Nephron (organoid): ENCODE results near the gene KIF21A.
"Not testable (repeated sequence)": the region's sequence is repeated elsewhere in the genome, so short reads cannot be mapped to it uniquely, and the experiment has no call there.

Source experiments
- H3K27ac Mint-ChIP-seq, 3 experiments: 2 replicates each; pipeline ENCODE4 v1.8.0; 2020; ENCODE audit warnings: mixed read lengths in 3 of 3, mild to moderate bottlenecking in 2 of 3, moderate library complexity in 1 of 3
- H3K27me3 Mint-ChIP-seq: 2 replicates; pipeline ENCODE4 v1.8.0; 2021; ENCODE audit warnings: low read depth, mild to moderate bottlenecking, moderate library complexity, mixed read lengths
- H3K36me3 Mint-ChIP-seq: 2 replicates; pipeline ENCODE4 v1.8.0; 2020; ENCODE audit warnings: low read depth, mixed read lengths
- H3K4me1 Mint-ChIP-seq: 2 replicates; pipeline ENCODE4 v1.8.0; 2020; ENCODE audit warnings: mixed read lengths
- H3K4me3 Mint-ChIP-seq, 3 experiments: 2 replicates each; pipeline ENCODE4 v1.8.0; 2020; ENCODE audit warnings: mild to moderate bottlenecking in 3 of 3, mixed read lengths in 3 of 3, moderate library complexity in 2 of 3
- H3K9me3 Mint-ChIP-seq: 2 replicates; pipeline ENCODE4 v1.8.0; 2020; ENCODE audit warnings: mixed read lengths
- CTCF ChIP-seq, 3 experiments: fragments of 200-600 bp; sonication (generic); IDR thresholded peaks; one replicate each; pipeline ENCODE4 v1.5.0; 2021; ENCODE audit warnings: antibody characterized with exemption in 3 of 3; ENCODE audit not compliant: unreplicated experiment in 3 of 3

KIF21A gene

GRCh38 chr12:39476121-39476520 lies 33.2 kb upstream of the KIF21A start:
- no peak overlapping the region for H3K4me3 Mint-ChIP-seq
- no peaks in the 10 kb centered on the region for H3K4me1 Mint-ChIP-seq
- H3K36me3 Mint-ChIP-seq, result no peaks in the 10 kb centered on the region
- no peaks in the 10 kb centered on the region for H3K27me3 Mint-ChIP-seq
- no peak overlapping the region for H3K27ac Mint-ChIP-seq
- peaks cover 11% of the 10 kb centered on the region for H3K9me3 Mint-ChIP-seq
- TF ChIP-seq CTCF (IDR thresholded peaks at IDR 0.05; ENCODE audit: unreplicated experiment in 3 of 3), result no peak

GRCh38 chr12:39475136-39475535 lies 32.2 kb upstream of the KIF21A start:
- H3K4me3 Mint-ChIP-seq, H3K27me3 Mint-ChIP-seq, H3K36me3 Mint-ChIP-seq, H3K4me1 Mint-ChIP-seq, H3K27ac Mint-ChIP-seq: not testable (repeated sequence)
- H3K9me3 Mint-ChIP-seq, result peaks cover 11% of the 10 kb centered on the region

- no peak overlapping the region for H3K4me3 Mint-ChIP-seq
- H3K27me3 Mint-ChIP-seq, result no peaks in the 10 kb centered on the region
- TF ChIP-seq CTCF (IDR thresholded peaks at IDR 0.05; ENCODE audit: unreplicated experiment in 3 of 3), result no peak
- peaks cover 13% of the 10 kb centered on the region for H3K9me3 Mint-ChIP-seq
- no peaks in the 10 kb centered on the region for H3K36me3 Mint-ChIP-seq
- H3K27ac Mint-ChIP-seq, result no peak overlapping the region
- H3K4me1 Mint-ChIP-seq, result no peaks in the 10 kb centered on the region
Observed at GRCh38 chr12:39467432-39467870, 24.5 kb upstream of the KIF21A start.

- peaks cover 9% of the 10 kb centered on the region for H3K9me3 Mint-ChIP-seq
- TF ChIP-seq CTCF (IDR thresholded peaks at IDR 0.05; ENCODE audit: unreplicated experiment in 3 of 3), result no peak
- no peaks in the 10 kb centered on the region for H3K4me1 Mint-ChIP-seq
- no peak overlapping the region for H3K4me3 Mint-ChIP-seq
- no peaks in the 10 kb centered on the region for H3K27me3 Mint-ChIP-seq
- H3K27ac Mint-ChIP-seq, result no peak overlapping the region
- H3K36me3 Mint-ChIP-seq, result no peaks in the 10 kb centered on the region
Observed at GRCh38 chr12:39464976-39465695, 22.2 kb upstream of the KIF21A start.

GRCh38 chr12:39461059-39461458 lies 18.1 kb upstream of the KIF21A start:
- no peaks in the 10 kb centered on the region for H3K36me3 Mint-ChIP-seq
- H3K9me3 Mint-ChIP-seq, result no peaks in the 10 kb centered on the region
- no peak for TF ChIP-seq CTCF (IDR thresholded peaks at IDR 0.05; ENCODE audit: unreplicated experiment in 3 of 3)
- no peak overlapping the region for H3K27ac Mint-ChIP-seq
- H3K4me1 Mint-ChIP-seq, result no peaks in the 10 kb centered on the region
- no peak overlapping the region for H3K4me3 Mint-ChIP-seq
- no peaks in the 10 kb centered on the region for H3K27me3 Mint-ChIP-seq

- no peaks in the 10 kb centered on the region for H3K9me3 Mint-ChIP-seq
- H3K27me3 Mint-ChIP-seq, result no peaks in the 10 kb centered on the region
- no peaks in the 10 kb centered on the region for H3K36me3 Mint-ChIP-seq
- no peaks in the 10 kb centered on the region for H3K4me1 Mint-ChIP-seq
- no peak for TF ChIP-seq CTCF (IDR thresholded peaks at IDR 0.05; ENCODE audit: unreplicated experiment in 3 of 3)
- H3K27ac Mint-ChIP-seq, result no peak overlapping the region
- H3K4me3 Mint-ChIP-seq, result no peak overlapping the region
Observed at GRCh38 chr12:39459027-39459434, 16.1 kb upstream of the KIF21A start.
